WTC11 (cell line): Measurements from ENCODE around the gene EXOC6. TPM values are rescaled to one million over a fixed set of nuclear protein-coding genes. Genes with fewer than 3 reads are reported as not detected.
A peak's percentile ranks its signal among the peaks of the same experiment; 100 is the strongest.

Source experiments
- ATAC-seq: fragments of 200-7000 bp; cut with Tn5 transposase; 2 replicates; pipeline ENCODE4 v1.10.0; 2021; ENCODE audit warnings: mild to moderate bottlenecking, moderate library complexity
- CTCF ChIA-PET: fragments of 300-600 bp; sonication (Branson Sonifier 250); formaldehyde crosslinking; loops from one replicate; lab custom pipeline; 2021; ENCODE audit warnings: antibody characterized with exemption; lab: Charles Lee
- POLR2A ChIA-PET: fragments of 350-600 bp; sonication (Branson Sonifier 250); formaldehyde crosslinking; loops from one replicate; lab custom pipeline; 2021; ENCODE audit warnings: antibody characterized with exemption; lab: Charles Lee
- DNase-seq: peaks from one replicate; pipeline ENCODE4 v3.0.0; 2021; ENCODE audit warnings: low spot score
- H3K27ac Mint-ChIP-seq: 2 replicates; pipeline ENCODE4 v1.8.0; 2021; ENCODE audit warnings: mixed read lengths
- H3K27me3 Mint-ChIP-seq: 2 replicates; pipeline ENCODE4 v1.8.0; 2021; ENCODE audit warnings: low read depth, mild to moderate bottlenecking, moderate library complexity, mixed read lengths
- H3K36me3 Mint-ChIP-seq: 2 replicates; pipeline ENCODE4 v1.8.0; 2021; ENCODE audit warnings: mixed read lengths
- H3K4me1 Mint-ChIP-seq: 2 replicates; pipeline ENCODE4 v1.8.0; 2022; ENCODE audit warnings: mixed read lengths
- H3K4me3 Mint-ChIP-seq: 2 replicates; pipeline ENCODE4 v1.8.0; 2021; ENCODE audit warnings: mild to moderate bottlenecking, moderate library complexity, mixed read lengths
- H3K9me3 Mint-ChIP-seq: 2 replicates; pipeline ENCODE4 v1.8.0; 2021; ENCODE audit warnings: mixed read lengths
- CBFB ChIP-seq: sonication (generic); formaldehyde crosslinking; IDR thresholded peaks from 2 replicates; pipeline ENCODE4 v1.8.1; 2022; ENCODE audit warnings: mild to moderate bottlenecking, low read depth, missing genetic modification reagents
- EMX1 ChIP-seq: fragments of 250-450 bp; sonication (Bioruptor Pico); IDR thresholded peaks from 2 replicates; pipeline ENCODE4 v1.8.0; 2021; ENCODE audit warnings: mild to moderate bottlenecking
- FOXJ3 ChIP-seq: sonication (generic); formaldehyde crosslinking; IDR thresholded peaks from 2 replicates; pipeline ENCODE4 v1.9.0; 2021; ENCODE audit warnings: missing genetic modification reagents, mild to moderate bottlenecking, borderline replicate concordance
- HMGA2 ChIP-seq: fragments of 250-450 bp; sonication (Bioruptor Pico); IDR thresholded peaks from 2 replicates; pipeline ENCODE4 v1.4.0; 2021; ENCODE audit warnings: mild to moderate bottlenecking, moderate library complexity
- JUN ChIP-seq: sonication (generic); formaldehyde crosslinking; IDR thresholded peaks from 2 replicates; pipeline ENCODE4 v1.8.0; 2023; ENCODE audit warnings: mild to moderate bottlenecking, missing genetic modification reagents
- NR1H2 ChIP-seq: sonication (generic); formaldehyde crosslinking; IDR thresholded peaks from 2 replicates; pipeline ENCODE4 v1.9.0; 2021; ENCODE audit warnings: mild to moderate bottlenecking, moderate library complexity, missing genetic modification reagents
- TEAD1 ChIP-seq: sonication (generic); formaldehyde crosslinking; IDR thresholded peaks from 2 replicates; pipeline ENCODE4 v1.8.0; 2022; ENCODE audit warnings: mild to moderate bottlenecking, missing genetic modification reagents
- ZBTB21 ChIP-seq: sonication (generic); formaldehyde crosslinking; IDR thresholded peaks from 2 replicates; pipeline ENCODE4 v1.8.1; 2023; ENCODE audit warnings: mild to moderate bottlenecking, missing genetic modification reagents, borderline replicate concordance
- ZNF232 ChIP-seq: sonication (generic); formaldehyde crosslinking; IDR thresholded peaks from 2 replicates; pipeline ENCODE4 v1.8.0; 2022; ENCODE audit warnings: mild to moderate bottlenecking, missing genetic modification reagents
- total RNA-seq: library from RNA; stranded (reverse); gene quantifications from 3 replicates; pipeline ENCODE4 v1.2.3, GENCODE V29; 2021
- TF ChIP-seq, protein P1 (sequence below): sonication (generic); formaldehyde crosslinking; conservative IDR thresholded peaks from 2 replicates; pipeline ENCODE4 v1.8.1; 2022; ENCODE audit warnings: mild to moderate bottlenecking, missing genetic modification reagents
- TF ChIP-seq, protein P2 (sequence below): fragments of 250-450 bp; sonication (Bioruptor Pico); IDR thresholded peaks from 2 replicates; pipeline ENCODE4 v1.9.0; 2021; ENCODE audit warnings: mild to moderate bottlenecking
- TF ChIP-seq, protein P3 (sequence below): fragments of 200-600 bp; IDR thresholded peaks from 2 replicates; pipeline ENCODE4 v1.8.0; 2022; ENCODE audit warnings: antibody characterized with exemption
- TF ChIP-seq, protein P4 (sequence below): fragments of 250-450 bp; sonication (Bioruptor Pico); IDR thresholded peaks from 2 replicates; pipeline ENCODE4 v1.9.0; 2021; ENCODE audit warnings: mild to moderate bottlenecking
- TF ChIP-seq, protein P5 (sequence below): fragments of 250-450 bp; sonication (Bioruptor Pico); IDR thresholded peaks from 2 replicates; pipeline ENCODE4 v1.8.0; 2021; ENCODE audit warnings: mild to moderate bottlenecking
- TF ChIP-seq, protein P6 (sequence below): sonication (generic); formaldehyde crosslinking; IDR thresholded peaks from 2 replicates; pipeline ENCODE4 v1.8.0; 2023; ENCODE audit warnings: missing genetic modification reagents, mild to moderate bottlenecking, borderline replicate concordance

Gene EXOC6
- total RNA-seq, 1 experiment from 2014 or later, result 5.0 TPM

DNA sequence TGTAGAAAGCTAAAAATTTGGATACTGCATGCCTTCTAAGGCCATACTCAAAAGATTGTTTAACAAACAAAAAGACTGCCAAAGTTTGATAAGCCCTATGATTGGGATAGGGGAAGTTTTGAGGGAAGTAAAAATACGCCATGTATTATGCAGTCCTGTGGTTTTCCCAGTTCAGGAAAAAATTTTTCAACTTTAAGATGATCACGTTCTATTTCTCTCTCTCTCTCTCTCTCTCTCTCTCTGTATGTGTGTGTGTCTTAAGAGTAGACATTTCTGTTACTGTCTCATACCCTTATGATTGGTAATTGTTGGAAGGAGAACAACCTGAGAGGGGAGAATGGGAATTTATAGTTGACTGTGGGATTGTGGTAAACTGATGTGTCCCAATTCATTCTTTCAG is 143.2 kb downstream of the EXOC6 start (continued):
- TF ChIP-seq, protein P1, sequence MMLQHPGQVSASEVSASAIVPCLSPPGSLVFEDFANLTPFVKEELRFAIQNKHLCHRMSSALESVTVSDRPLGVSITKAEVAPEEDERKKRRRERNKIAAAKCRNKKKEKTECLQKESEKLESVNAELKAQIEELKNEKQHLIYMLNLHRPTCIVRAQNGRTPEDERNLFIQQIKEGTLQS (CRISPR knock-in tag), result no peak

DNA sequence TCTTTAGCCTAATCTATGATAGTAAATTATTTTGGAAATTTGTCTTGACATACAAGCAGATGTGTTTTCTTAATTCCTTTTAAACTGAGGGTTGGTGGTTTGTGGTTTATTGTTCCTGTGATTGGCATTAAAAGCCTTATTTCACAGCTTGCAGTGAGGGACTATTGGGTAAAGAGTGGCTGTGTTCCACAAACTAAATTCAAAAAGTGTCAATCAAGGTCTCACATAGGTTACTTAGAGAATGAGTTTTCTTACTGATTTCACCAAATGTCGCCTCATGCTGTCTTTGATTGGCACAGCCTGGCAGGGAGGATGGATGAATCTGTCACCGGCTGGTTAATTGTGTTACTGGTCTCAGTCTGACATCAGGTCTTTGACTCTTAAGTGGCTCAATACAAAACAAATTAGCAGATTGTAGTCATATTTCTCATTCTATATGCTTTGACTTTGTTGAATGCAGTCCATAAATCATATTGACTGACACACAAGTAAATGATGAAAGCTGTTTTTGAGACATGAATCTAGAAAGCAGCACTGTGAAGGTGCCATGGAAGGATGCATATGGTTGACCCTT is 145.5 kb downstream of the EXOC6 start:
- H3K9me3 Mint-ChIP-seq, result no peaks in the 10 kb centered on the region
- ChIA-PET CTCF (no interaction called here), POLR2A (no interaction called here)
- H3K27ac Mint-ChIP-seq, result peak overlapping the region; percentile 34; the same call in 1 of the 2 replicates
- no peak overlapping the region for H3K4me3 Mint-ChIP-seq
- H3K4me1 Mint-ChIP-seq, result peaks cover 29% of the 10 kb centered on the region
- H3K27me3 Mint-ChIP-seq, result no peaks in the 10 kb centered on the region
- no peak for DNase-seq
- no peak for TF ChIP-seq CBFB (CRISPR knock-in tag)
- TF ChIP-seq, protein P2, sequence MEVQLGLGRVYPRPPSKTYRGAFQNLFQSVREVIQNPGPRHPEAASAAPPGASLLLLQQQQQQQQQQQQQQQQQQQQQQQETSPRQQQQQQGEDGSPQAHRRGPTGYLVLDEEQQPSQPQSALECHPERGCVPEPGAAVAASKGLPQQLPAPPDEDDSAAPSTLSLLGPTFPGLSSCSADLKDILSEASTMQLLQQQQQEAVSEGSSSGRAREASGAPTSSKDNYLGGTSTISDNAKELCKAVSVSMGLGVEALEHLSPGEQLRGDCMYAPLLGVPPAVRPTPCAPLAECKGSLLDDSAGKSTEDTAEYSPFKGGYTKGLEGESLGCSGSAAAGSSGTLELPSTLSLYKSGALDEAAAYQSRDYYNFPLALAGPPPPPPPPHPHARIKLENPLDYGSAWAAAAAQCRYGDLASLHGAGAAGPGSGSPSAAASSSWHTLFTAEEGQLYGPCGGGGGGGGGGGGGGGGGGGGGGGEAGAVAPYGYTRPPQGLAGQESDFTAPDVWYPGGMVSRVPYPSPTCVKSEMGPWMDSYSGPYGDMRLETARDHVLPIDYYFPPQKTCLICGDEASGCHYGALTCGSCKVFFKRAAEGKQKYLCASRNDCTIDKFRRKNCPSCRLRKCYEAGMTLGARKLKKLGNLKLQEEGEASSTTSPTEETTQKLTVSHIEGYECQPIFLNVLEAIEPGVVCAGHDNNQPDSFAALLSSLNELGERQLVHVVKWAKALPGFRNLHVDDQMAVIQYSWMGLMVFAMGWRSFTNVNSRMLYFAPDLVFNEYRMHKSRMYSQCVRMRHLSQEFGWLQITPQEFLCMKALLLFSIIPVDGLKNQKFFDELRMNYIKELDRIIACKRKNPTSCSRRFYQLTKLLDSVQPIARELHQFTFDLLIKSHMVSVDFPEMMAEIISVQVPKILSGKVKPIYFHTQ, result no peak
- no peak for TF ChIP-seq EMX1 (CRISPR knock-in tag)
- ATAC-seq, result no peak
- no peaks in the 10 kb centered on the region for H3K36me3 Mint-ChIP-seq

DNA sequence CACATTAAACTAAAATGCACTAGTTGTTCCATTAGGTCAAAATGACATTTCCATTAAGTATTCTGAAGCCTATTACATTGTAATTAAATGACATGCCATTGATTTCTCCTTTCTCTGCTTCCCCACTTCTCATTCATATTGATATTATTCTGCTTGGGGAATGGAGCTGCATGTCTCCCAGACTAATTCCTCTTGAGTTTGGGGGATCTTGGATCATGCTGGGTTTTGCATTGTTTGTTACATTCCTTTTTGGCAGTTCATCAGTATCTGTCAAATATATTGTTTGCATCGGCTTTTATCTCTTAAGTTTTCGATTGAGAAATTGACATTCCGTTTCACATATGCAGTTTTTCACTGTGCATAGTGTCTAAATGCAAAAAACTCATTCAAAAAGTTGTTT is 147.2 kb downstream of the EXOC6 start:
- ChIA-PET POLR2A (no interaction called here), CTCF (interaction anchor here (1.0 to 4.0 kb wide), 3 partner anchors 11 to 75 kb away, joined by 3 to 20 read pairs (median 4); no protein-coding TSS in a partner anchor)
- peak; percentile 32; the same call in 1 of the 2 replicates for TF ChIP-seq TEAD1 (CRISPR knock-in tag)
- TF ChIP-seq, protein P3, sequence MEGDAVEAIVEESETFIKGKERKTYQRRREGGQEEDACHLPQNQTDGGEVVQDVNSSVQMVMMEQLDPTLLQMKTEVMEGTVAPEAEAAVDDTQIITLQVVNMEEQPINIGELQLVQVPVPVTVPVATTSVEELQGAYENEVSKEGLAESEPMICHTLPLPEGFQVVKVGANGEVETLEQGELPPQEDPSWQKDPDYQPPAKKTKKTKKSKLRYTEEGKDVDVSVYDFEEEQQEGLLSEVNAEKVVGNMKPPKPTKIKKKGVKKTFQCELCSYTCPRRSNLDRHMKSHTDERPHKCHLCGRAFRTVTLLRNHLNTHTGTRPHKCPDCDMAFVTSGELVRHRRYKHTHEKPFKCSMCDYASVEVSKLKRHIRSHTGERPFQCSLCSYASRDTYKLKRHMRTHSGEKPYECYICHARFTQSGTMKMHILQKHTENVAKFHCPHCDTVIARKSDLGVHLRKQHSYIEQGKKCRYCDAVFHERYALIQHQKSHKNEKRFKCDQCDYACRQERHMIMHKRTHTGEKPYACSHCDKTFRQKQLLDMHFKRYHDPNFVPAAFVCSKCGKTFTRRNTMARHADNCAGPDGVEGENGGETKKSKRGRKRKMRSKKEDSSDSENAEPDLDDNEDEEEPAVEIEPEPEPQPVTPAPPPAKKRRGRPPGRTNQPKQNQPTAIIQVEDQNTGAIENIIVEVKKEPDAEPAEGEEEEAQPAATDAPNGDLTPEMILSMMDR, result no peak
- peak; percentile 47 for ATAC-seq
- DNase-seq, result no peak
- no peaks in the 10 kb centered on the region for H3K27me3 Mint-ChIP-seq
- H3K36me3 Mint-ChIP-seq, result no peaks in the 10 kb centered on the region
- no peaks in the 10 kb centered on the region for H3K9me3 Mint-ChIP-seq
- peak overlapping the region; percentile 54 for H3K27ac Mint-ChIP-seq
- H3K4me1 Mint-ChIP-seq, result peaks cover 25% of the 10 kb centered on the region
- no peak overlapping the region for H3K4me3 Mint-ChIP-seq

DNA sequence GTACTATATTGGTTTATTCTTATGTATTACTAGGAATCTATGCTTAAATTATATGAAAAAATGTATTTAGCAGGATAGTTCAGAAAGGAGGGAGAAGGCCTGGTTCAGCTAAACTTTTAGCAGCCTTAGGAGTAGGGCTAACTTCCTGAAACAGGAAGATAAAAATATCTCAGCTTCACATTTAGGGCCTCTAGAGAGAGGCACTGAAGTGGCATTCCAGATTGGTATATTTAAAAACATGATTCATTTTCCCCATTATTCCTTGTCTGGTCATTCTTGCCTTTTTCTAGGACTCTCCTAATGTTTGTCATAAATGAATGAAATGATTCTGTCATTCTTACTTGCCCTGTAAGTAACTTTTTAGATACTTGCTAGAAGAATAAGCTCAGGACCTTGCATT is 149.3 kb downstream of the EXOC6 start:
- POLR2A ChIA-PET, result no interaction called here
- Mint-ChIP-seq H3K4me3 (no peak overlapping the region), H3K4me1 (peaks cover 22% of the 10 kb centered on the region), H3K36me3 (no peaks in the 10 kb centered on the region), H3K27me3 (no peaks in the 10 kb centered on the region), H3K9me3 (no peaks in the 10 kb centered on the region), H3K27ac (no peak overlapping the region)
- TF ChIP-seq, protein P4, sequence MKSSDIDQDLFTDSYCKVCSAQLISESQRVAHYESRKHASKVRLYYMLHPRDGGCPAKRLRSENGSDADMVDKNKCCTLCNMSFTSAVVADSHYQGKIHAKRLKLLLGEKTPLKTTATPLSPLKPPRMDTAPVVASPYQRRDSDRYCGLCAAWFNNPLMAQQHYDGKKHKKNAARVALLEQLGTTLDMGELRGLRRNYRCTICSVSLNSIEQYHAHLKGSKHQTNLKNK (CRISPR knock-in tag), result no peak
- TF ChIP-seq ZNF232 (CRISPR knock-in tag) (no peak), HMGA2 (no peak), NR1H2 (CRISPR knock-in tag) (no peak), JUN (CRISPR knock-in tag) (no peak)
- CTCF ChIA-PET, result interaction anchor here (1.2 to 4.0 kb wide), 4 partner anchors 9 to 159 kb away, joined by 3 to 20 read pairs (median 5); no protein-coding TSS in a partner anchor
- no peak for ATAC-seq
- no peak for DNase-seq

DNA sequence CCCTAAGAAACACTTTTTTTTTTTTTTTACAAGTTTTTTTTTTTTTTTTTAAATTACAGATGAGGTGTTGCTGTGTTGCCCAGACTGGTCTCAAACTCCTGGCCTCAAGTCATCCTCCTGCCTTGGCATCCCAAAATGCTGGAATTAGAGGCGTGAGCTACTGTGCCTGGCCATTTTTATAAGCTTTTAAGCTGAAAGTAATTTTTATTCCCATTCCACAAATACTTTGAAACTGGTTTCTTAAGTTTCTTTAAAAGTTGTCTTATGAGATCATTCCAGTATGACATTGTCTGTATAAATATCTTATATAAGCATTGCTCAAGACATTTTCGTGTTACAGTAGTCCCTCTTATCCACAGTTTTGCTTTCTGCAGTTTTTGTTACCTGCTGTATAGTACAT is 150.9 kb downstream of the EXOC6 start:
- Mint-ChIP-seq H3K4me1 (peaks cover 15% of the 10 kb centered on the region), H3K27me3 (no peaks in the 10 kb centered on the region), H3K4me3 (no peak overlapping the region), H3K9me3 (no peaks in the 10 kb centered on the region), H3K36me3 (no peaks in the 10 kb centered on the region), H3K27ac (no peak overlapping the region)
- CTCF ChIA-PET, result interaction anchor here (0.6 to 1.2 kb wide), 5 partner anchors 14 to 954 kb away, joined by 3 to 4 read pairs (median 3); no protein-coding TSS in a partner anchor
- DNase-seq, result no peak
- POLR2A ChIA-PET, result no interaction called here
- ATAC-seq, result no peak
- TF ChIP-seq ZBTB21 (CRISPR knock-in tag) (no peak), FOXJ3 (CRISPR knock-in tag) (no peak)
- TF ChIP-seq, protein P5, sequence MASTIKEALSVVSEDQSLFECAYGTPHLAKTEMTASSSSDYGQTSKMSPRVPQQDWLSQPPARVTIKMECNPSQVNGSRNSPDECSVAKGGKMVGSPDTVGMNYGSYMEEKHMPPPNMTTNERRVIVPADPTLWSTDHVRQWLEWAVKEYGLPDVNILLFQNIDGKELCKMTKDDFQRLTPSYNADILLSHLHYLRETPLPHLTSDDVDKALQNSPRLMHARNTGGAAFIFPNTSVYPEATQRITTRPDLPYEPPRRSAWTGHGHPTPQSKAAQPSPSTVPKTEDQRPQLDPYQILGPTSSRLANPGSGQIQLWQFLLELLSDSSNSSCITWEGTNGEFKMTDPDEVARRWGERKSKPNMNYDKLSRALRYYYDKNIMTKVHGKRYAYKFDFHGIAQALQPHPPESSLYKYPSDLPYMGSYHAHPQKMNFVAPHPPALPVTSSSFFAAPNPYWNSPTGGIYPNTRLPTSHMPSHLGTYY (CRISPR knock-in tag), result no peak
- TF ChIP-seq, protein P6, sequence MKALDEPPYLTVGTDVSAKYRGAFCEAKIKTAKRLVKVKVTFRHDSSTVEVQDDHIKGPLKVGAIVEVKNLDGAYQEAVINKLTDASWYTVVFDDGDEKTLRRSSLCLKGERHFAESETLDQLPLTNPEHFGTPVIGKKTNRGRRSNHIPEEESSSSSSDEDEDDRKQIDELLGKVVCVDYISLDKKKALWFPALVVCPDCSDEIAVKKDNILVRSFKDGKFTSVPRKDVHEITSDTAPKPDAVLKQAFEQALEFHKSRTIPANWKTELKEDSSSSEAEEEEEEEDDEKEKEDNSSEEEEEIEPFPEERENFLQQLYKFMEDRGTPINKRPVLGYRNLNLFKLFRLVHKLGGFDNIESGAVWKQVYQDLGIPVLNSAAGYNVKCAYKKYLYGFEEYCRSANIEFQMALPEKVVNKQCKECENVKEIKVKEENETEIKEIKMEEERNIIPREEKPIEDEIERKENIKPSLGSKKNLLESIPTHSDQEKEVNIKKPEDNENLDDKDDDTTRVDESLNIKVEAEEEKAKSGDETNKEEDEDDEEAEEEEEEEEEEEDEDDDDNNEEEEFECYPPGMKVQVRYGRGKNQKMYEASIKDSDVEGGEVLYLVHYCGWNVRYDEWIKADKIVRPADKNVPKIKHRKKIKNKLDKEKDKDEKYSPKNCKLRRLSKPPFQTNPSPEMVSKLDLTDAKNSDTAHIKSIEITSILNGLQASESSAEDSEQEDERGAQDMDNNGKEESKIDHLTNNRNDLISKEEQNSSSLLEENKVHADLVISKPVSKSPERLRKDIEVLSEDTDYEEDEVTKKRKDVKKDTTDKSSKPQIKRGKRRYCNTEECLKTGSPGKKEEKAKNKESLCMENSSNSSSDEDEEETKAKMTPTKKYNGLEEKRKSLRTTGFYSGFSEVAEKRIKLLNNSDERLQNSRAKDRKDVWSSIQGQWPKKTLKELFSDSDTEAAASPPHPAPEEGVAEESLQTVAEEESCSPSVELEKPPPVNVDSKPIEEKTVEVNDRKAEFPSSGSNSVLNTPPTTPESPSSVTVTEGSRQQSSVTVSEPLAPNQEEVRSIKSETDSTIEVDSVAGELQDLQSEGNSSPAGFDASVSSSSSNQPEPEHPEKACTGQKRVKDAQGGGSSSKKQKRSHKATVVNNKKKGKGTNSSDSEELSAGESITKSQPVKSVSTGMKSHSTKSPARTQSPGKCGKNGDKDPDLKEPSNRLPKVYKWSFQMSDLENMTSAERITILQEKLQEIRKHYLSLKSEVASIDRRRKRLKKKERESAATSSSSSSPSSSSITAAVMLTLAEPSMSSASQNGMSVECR (CRISPR knock-in tag), result no peak
